GM12878 (cell line): ENCODE data around the gene MAPK8IP3. TPM values are rescaled to one million over a fixed set of nuclear protein-coding genes. Genes with fewer than 3 reads are reported as not detected.

Experiments
- ATAC-seq: fragments of 200-7000 bp; cut with Tn5 transposase; 3 replicates; pipeline ENCODE4 v1.9.1; 2020; ENCODE audit warnings: mild to moderate bottlenecking, moderate library complexity
- Bru-seq: library from RNA; stranded (reverse); fragments of 400-500 nt; gene quantifications from one replicate; lab custom pipeline; 2021; lab: Mats Ljungman, UMichigan
- BruChase-seq, 2 experiments: library from RNA; stranded (reverse); fragments of 400-500 nt; gene quantifications; one replicate each; lab custom pipeline; 2021; lab: Mats Ljungman, UMichigan
- BruUV-seq: library from RNA; stranded (reverse); fragments of 400-500 nt; replicated peaks from 2 replicates; lab custom pipeline; 2021; lab: Mats Ljungman, UMichigan
- CTCF ChIA-PET: fragments of 300-600 bp; sonication (Branson Sonifier 250); formaldehyde crosslinking; extraction: SDS; loops from one replicate; lab custom pipeline; 2021; ENCODE audit warnings: inconsistent platforms; lab: Yijun Ruan, JAX
- POLR2A ChIA-PET: fragments of 350-600 bp; formaldehyde crosslinking; extraction: SDS; loops from one replicate; lab custom pipeline; 2021; ENCODE audit warnings: inconsistent platforms; lab: Charles Lee
- RAD21 ChIA-PET: fragments of 300-600 bp; sonication (Branson Sonifier 250); formaldehyde crosslinking; loops from one replicate; lab custom pipeline; 2023; ENCODE audit warnings: antibody characterized with exemption; ENCODE audit not compliant: unreplicated experiment; lab: Charles Lee
- SMC1A ChIA-PET: fragments of 300-600 bp; sonication (Branson Sonifier 250); formaldehyde crosslinking; loops from one replicate; lab custom pipeline; 2023; ENCODE audit not compliant: unreplicated experiment, uncharacterized antibody; lab: Charles Lee
- DNase-seq: peaks from one replicate; pipeline ENCODE4 v3.0.0-alpha.2; 2011; ENCODE audit warnings: low read depth, low spot score
- FAIRE-seq: peaks from 3 replicates; lab custom pipeline; 2011; peaks lifted over from hg19 to GRCh38; lab: Jason Lieb, UNC
- H2AFZ ChIP-seq: 2 replicates; pipeline ENCODE4 v1.6.0; 2011; ENCODE audit warnings: low read depth, low read length, control low read depth; ENCODE audit not compliant: control insufficient read depth
- H3K27ac ChIP-seq: 2 replicates; pipeline ENCODE4 v1.5.1; 2011; ENCODE audit warnings: control low read depth; ENCODE audit not compliant: control insufficient read depth, insufficient read depth
- H3K27me3 ChIP-seq, 2 experiments: replicated peaks in 1 of 2; 2 replicates each; pipeline versions ENCODE4 v1.6.0 to v1.6.1; 2011; ENCODE audit warnings: low read length in 1 of 2; ENCODE audit not compliant: control insufficient read depth in 2 of 2, insufficient read depth in 2 of 2
- H3K36me3 ChIP-seq, 2 experiments: 2 replicates each; pipeline ENCODE4 v1.5.1; 2011; ENCODE audit warnings: low read length in 1 of 2; ENCODE audit not compliant: control insufficient read depth in 2 of 2, insufficient read depth in 2 of 2
- H3K4me1 ChIP-seq: 2 replicates; pipeline ENCODE4 v1.6.1; 2011; ENCODE audit warnings: mild to moderate bottlenecking, low read length, moderate library complexity, mixed read lengths; ENCODE audit not compliant: control insufficient read depth, insufficient read depth
- H3K4me2 ChIP-seq: 2 replicates; pipeline ENCODE4 v1.6.0; 2011; ENCODE audit warnings: control low read depth; ENCODE audit not compliant: control insufficient read depth, insufficient read depth
- H3K4me3 ChIP-seq: fragments of 200-600 bp; sonication (generic); 2 replicates; pipeline ENCODE4 v1.5.1; 2016
- H3K79me2 ChIP-seq: 2 replicates; pipeline ENCODE4 v1.6.0; 2011; ENCODE audit warnings: low read length; ENCODE audit not compliant: control insufficient read depth, insufficient read depth
- H3K9ac ChIP-seq: 2 replicates; pipeline ENCODE4 v1.8.0; 2011; ENCODE audit warnings: low read length, control low read depth, mixed read lengths; ENCODE audit not compliant: control insufficient read depth, insufficient read depth
- H3K9me3 ChIP-seq: replicated peaks from 3 replicates; pipeline ENCODE4 v1.5.1; 2011; ENCODE audit warnings: mild to moderate bottlenecking, low read length; ENCODE audit not compliant: control insufficient read depth, insufficient read depth
- H4K20me1 ChIP-seq: 2 replicates; pipeline ENCODE4 v1.6.0; 2011; ENCODE audit not compliant: control insufficient read depth, insufficient read depth
- BRCA1 ChIP-seq: IDR thresholded peaks from 2 replicates; pipeline ENCODE4 v1.6.1; 2011; ENCODE audit warnings: low read depth, low read length, improper control_type of control experiment
- EZH2 ChIP-seq: IDR thresholded peaks from 2 replicates; pipeline ENCODE4 v1.6.1; 2012; ENCODE audit warnings: low read depth, mild to moderate bottlenecking, control low read depth, inconsistent platforms, low read length, borderline replicate concordance; ENCODE audit not compliant: control insufficient read depth
- GATAD2B ChIP-seq: fragments of 450-650 bp; conservative IDR thresholded peaks from 2 replicates; pipeline ENCODE4 v1.6.1; 2017; ENCODE audit warnings: low read depth, mild to moderate bottlenecking, moderate library complexity
- HDAC6 ChIP-seq: fragments of 200-600 bp; sonication (generic); IDR thresholded peaks from one replicate; pipeline ENCODE4 v1.8.0; 2017; ENCODE audit warnings: antibody characterized with exemption; ENCODE audit not compliant: unreplicated experiment
- KLF5 ChIP-seq: fragments of 450-650 bp; IDR thresholded peaks from 2 replicates; pipeline ENCODE4 v1.6.1; 2014; ENCODE audit warnings: mild to moderate bottlenecking; ENCODE audit not compliant: partially characterized antibody
- MEF2B ChIP-seq: fragments of 450-650 bp; IDR thresholded peaks from 2 replicates; pipeline ENCODE4 v1.6.1; 2018; ENCODE audit warnings: mild to moderate bottlenecking, moderate library complexity; ENCODE audit not compliant: partially characterized antibody, poor library complexity, severe bottlenecking
- MXI1 ChIP-seq: fragments of 150-350 bp; IDR thresholded peaks from 2 replicates; pipeline ENCODE4 v1.6.1; 2011; ENCODE audit warnings: low read depth, mild to moderate bottlenecking, inconsistent platforms, low read length, improper control_type of control experiment
- SIX5 ChIP-seq: IDR thresholded peaks from 2 replicates; pipeline ENCODE4 v1.6.1; 2011; ENCODE audit warnings: mild to moderate bottlenecking, low read depth, low read length, moderate library complexity; ENCODE audit not compliant: severe bottlenecking
- SMARCA5 ChIP-seq: fragments of 450-650 bp; IDR thresholded peaks from 2 replicates; pipeline ENCODE4 v1.6.1; 2017; ENCODE audit warnings: mild to moderate bottlenecking
- WGBS: methylation state at CpG from one replicate; pipeline ENCODE4 v1.1.6; 2016; ENCODE audit warnings: low lambda C conversion rate; ENCODE audit not compliant: insufficient replicate concordance, insufficient coverage; ENCODE audit errors: missing lambda C conversion rate; 5-methylcytosine and 5-hydroxymethylcytosine counted together
- in situ Hi-C: fragments of 300-500 bp; cut with MboI; formaldehyde crosslinking; loops from 9 replicates; pipeline ENCODE4 v1.14.3; 2018; ENCODE audit warnings: mixed read lengths
- intact Hi-C: fragments of 100-400 bp; cut with micrococcal nuclease; formaldehyde crosslinking; loops from one replicate; pipeline ENCODE4 v1.14.2; 2022; ENCODE audit not compliant: unreplicated experiment
- long read RNA-seq, 2 experiments: library from polyadenylated mRNA; unstranded; transcript quantifications; one replicate each; pipeline ENCODE4 v2.0.0, GENCODE V29; 2019 to 2020
- polyA minus RNA-seq, 3 experiments: library from RNA; depleted of rRNA, polyadenylated mRNA; stranded (reverse); fragments of >200 nt; gene quantifications; 2 replicates each; pipeline ENCODE4 v1.2.3, GENCODE V29; 2011
- polyA plus RNA-seq, 11 experiments: library from polyadenylated mRNA; depleted of rRNA in 4 of 11; unstranded in 6 of 11; stranded (reverse) in 5 of 11; fragments of >200 nt; fragmentation: Nextera tagmentation in 4 of 11; fragmentation: Illumina TruSeq in 1 of 11; extraction: Ambion mirVana in 4 of 11; extraction: Trizol in 1 of 11; gene quantifications; 1 replicate in 1 of 11; 2 replicates in 10 of 11; pipeline versions ENCODE4 v1.2.1 to v1.2.3, GENCODE V29; 2011 to 2016; ENCODE audit warnings: inconsistent platforms in 2 of 11, missing spikeins in 2 of 11, low read depth in 1 of 11
- total RNA-seq, 4 experiments: library from RNA; depleted of rRNA in 3 of 4; stranded (reverse); fragments of >200 nt in 3 of 4; fragmentation: Illumina TruSeq in 1 of 4; extraction: Trizol in 1 of 4; gene quantifications; 2 replicates each; pipeline versions ENCODE4 v1.2.1 to v1.2.3, GENCODE V29; 2013 to 2021
- TF ChIP-seq, protein P1 (sequence below): IDR thresholded peaks from 2 replicates; pipeline ENCODE4 v1.6.1; 2012; ENCODE audit warnings: low read depth, low read length, improper control_type of control experiment
- TF ChIP-seq, protein P2 (sequence below): fragments of 150-350 bp; IDR thresholded peaks from 2 replicates; pipeline ENCODE4 v1.6.1; 2014; ENCODE audit warnings: mild to moderate bottlenecking, low read depth, low read length

Gene MAPK8IP3, protein sequence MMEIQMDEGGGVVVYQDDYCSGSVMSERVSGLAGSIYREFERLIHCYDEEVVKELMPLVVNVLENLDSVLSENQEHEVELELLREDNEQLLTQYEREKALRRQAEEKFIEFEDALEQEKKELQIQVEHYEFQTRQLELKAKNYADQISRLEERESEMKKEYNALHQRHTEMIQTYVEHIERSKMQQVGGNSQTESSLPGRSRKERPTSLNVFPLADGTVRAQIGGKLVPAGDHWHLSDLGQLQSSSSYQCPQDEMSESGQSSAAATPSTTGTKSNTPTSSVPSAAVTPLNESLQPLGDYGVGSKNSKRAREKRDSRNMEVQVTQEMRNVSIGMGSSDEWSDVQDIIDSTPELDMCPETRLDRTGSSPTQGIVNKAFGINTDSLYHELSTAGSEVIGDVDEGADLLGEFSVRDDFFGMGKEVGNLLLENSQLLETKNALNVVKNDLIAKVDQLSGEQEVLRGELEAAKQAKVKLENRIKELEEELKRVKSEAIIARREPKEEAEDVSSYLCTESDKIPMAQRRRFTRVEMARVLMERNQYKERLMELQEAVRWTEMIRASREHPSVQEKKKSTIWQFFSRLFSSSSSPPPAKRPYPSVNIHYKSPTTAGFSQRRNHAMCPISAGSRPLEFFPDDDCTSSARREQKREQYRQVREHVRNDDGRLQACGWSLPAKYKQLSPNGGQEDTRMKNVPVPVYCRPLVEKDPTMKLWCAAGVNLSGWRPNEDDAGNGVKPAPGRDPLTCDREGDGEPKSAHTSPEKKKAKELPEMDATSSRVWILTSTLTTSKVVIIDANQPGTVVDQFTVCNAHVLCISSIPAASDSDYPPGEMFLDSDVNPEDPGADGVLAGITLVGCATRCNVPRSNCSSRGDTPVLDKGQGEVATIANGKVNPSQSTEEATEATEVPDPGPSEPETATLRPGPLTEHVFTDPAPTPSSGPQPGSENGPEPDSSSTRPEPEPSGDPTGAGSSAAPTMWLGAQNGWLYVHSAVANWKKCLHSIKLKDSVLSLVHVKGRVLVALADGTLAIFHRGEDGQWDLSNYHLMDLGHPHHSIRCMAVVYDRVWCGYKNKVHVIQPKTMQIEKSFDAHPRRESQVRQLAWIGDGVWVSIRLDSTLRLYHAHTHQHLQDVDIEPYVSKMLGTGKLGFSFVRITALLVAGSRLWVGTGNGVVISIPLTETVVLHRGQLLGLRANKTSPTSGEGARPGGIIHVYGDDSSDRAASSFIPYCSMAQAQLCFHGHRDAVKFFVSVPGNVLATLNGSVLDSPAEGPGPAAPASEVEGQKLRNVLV (N-terminal part only)
- total RNA-seq (2013; cell fraction: nucleolus; rRNA removed): 329 and 384 TPM in 2 replicates
- total RNA-seq (2014; rRNA removed): 36.0 and 42.2 TPM in 2 replicates
- 18.6 and 19.6 TPM in 2 replicates for total RNA-seq (2014; rRNA removed; fragmentation: Illumina TruSeq; extraction: Trizol)
- total RNA-seq (2021): 52.6 and 67.9 TPM in 2 replicates
- polyA plus RNA-seq (2011; ENCODE audit: low read depth): 30.5 TPM
- polyA plus RNA-seq (2011; rRNA removed): 15.7 and 22.4 TPM in 2 replicates
- 15.6 and 34.3 TPM in 2 replicates for polyA plus RNA-seq (2011; cell fraction: cytosol; rRNA removed)
- polyA plus RNA-seq (2011; cell fraction: nucleus; rRNA removed): 389 and 450 TPM in 2 replicates
- polyA plus RNA-seq (2012): 67.7 and 99.0 TPM in 2 replicates
- 4.3 and 16.8 TPM in 2 replicates for polyA plus RNA-seq (2014; fragmentation: Illumina TruSeq; extraction: Trizol)
- polyA plus RNA-seq (2014; fragmentation: Nextera tagmentation; extraction: Ambion mirVana): under 1 TPM; 0.06 to 0.31 TPM
- polyA plus RNA-seq (2014; rRNA removed): 67.1 and 81.0 TPM in 2 replicates
- polyA plus RNA-seq (2016; fragmentation: Nextera tagmentation; extraction: Ambion mirVana): 1 to 10 TPM; 9.3 to 9.7 TPM
- 22.3 and 39.3 TPM in 2 replicates for polyA minus RNA-seq (2011; rRNA and poly(A)+ RNA removed)
- 7.5 and 8.7 TPM in 2 replicates for polyA minus RNA-seq (2011; cell fraction: cytosol; rRNA and poly(A)+ RNA removed)
- polyA minus RNA-seq (2011; cell fraction: nucleus; rRNA and poly(A)+ RNA removed): 68.1 and 97.9 TPM in 2 replicates
- percentile 70 among the genes with signal in this experiment for Bru-seq, nascent RNA
- BruChase-seq, experiment 1, labeled RNA remaining after a 6-hour chase: percentile 86 among the genes with signal in this experiment
- percentile 75 among the genes with signal in this experiment for BruChase-seq, experiment 2, labeled RNA remaining after a 2-hour chase
- long read RNA-seq, experiment 1: 0 reads
- long read RNA-seq, experiment 2, partial matches to known transcripts: 2 of 4 reads
- long read RNA-seq, experiment 2, other reads (novel, unspliced or antisense): 2 of 4 reads

DNA sequence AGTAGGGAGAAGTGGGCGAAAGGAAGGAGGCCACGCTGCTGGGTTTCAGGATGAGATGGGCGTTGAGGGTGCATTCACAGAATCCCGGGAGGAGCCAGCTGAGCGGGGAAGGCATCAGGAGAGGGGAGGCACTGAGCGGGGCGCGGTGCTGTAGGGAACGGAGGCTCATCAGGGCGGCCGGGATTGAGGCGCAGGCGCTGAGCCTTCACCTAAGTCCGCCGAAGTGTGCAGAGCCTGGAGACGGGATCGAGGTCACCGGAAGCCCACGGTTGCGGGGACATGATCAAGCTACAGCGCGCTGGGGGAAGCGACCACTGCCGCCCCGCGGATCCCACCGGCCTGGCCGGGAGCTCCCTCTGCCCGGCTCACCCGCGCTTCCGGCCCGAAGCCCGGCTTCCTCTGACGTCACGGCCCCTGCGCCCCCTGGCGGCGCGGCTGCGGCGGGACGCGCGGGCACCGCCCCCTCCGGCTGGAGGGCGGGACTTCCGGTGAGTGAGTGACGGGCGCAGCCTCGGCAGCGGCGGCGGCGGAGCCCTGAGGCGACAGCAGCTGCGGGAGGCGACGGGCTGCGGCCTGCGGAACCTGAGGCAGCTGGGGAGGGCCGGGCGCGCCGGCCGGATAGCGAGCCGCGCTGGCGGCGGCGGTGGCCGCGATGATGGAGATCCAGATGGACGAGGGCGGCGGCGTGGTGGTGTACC is at the start of gene MAPK8IP3:
MAPK8IP3 (plus strand) TSS at position 508 of the 698 bp plus-strand sequence; CDS start at position 653, 145 bp downstream.
- peak; percentile 93 for ATAC-seq
- RAD21 ChIA-PET: interaction anchor here (1.0 to 2.3 kb wide), 6 partner anchors 14 to 277 kb away, joined by 3 to 15 read pairs (median 4); partner anchors contain the start of genes JPT2, NUBP2 and SPSB3
- DNase-seq: peak; percentile 43
- under 1% methylated on average over 66 of the region's 79 CpGs for WGBS
- H3K27me3 ChIP-seq: no peaks in the 10 kb centered on the region
- intact Hi-C loops: loop anchor here (1.0 to 5.0 kb wide), 3 partner anchors 15 to 66 kb away; partner anchors contain the start of genes EME2, JPT2, MRPS34 and NME3
- peaks cover 14% of the 10 kb centered on the region for H3K4me1 ChIP-seq
- H3K4me2 ChIP-seq: peak within 1 kb of the TSS; percentile 79
- SMC1A ChIA-PET: interaction anchor here (1.0 to 1.8 kb wide), 3 partner anchors 12 to 90 kb away, joined by 3 to 4 read pairs (median 4); no protein-coding TSS in a partner anchor
- POLR2A ChIA-PET: interaction anchor here (0.6 to 2.6 kb wide), 17 partner anchors 9 to 917 kb away, joined by 3 to 15 read pairs (median 4); partner anchors contain the start of genes CHTF18, IFT140, JPT2 and NUBP2
- peak; percentile 86 for FAIRE-seq
- in situ Hi-C loops: no loop called here
- peak within 1 kb of the TSS; percentile 97 for H3K4me3 ChIP-seq
- H4K20me1 ChIP-seq: peaks cover 4% of the 10 kb centered on the region; the same call in 1 of the 2 replicates
- H3K9ac ChIP-seq: peak within 1 kb of the TSS; percentile 92
- no TSS peak for BruUV-seq
- no peaks in the 10 kb centered on the region for H3K9me3 ChIP-seq
- H3K79me2 ChIP-seq: peaks cover 35% of the 10 kb centered on the region
- peaks cover 5 to 11% of the 10 kb centered on the region in 2 experiments for H3K36me3 ChIP-seq
- peak within 1 kb of the TSS; percentile 84 for H3K27ac ChIP-seq
- CTCF ChIA-PET: interaction anchor here (0.6 to 2.0 kb wide), 15 partner anchors 9 to 435 kb away, joined by 3 to 14 read pairs (median 4); partner anchors contain the start of genes EME2, IFT140, JPT2 and NUBP2
- H2AFZ ChIP-seq: peak within 1 kb of the TSS; percentile 95
- TF ChIP-seq SIX5: peak; percentile 29
- peak; percentile 43 for TF ChIP-seq KLF5
- TF ChIP-seq, protein P1, sequence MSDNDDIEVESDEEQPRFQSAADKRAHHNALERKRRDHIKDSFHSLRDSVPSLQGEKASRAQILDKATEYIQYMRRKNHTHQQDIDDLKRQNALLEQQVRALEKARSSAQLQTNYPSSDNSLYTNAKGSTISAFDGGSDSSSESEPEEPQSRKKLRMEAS: no peak
- peak; percentile 96 for TF ChIP-seq GATAD2B
- TF ChIP-seq MEF2B: peak; percentile 26
- TF ChIP-seq BRCA1: peak; percentile 40; the same call in 1 of the 2 replicates
- TF ChIP-seq, protein P2, sequence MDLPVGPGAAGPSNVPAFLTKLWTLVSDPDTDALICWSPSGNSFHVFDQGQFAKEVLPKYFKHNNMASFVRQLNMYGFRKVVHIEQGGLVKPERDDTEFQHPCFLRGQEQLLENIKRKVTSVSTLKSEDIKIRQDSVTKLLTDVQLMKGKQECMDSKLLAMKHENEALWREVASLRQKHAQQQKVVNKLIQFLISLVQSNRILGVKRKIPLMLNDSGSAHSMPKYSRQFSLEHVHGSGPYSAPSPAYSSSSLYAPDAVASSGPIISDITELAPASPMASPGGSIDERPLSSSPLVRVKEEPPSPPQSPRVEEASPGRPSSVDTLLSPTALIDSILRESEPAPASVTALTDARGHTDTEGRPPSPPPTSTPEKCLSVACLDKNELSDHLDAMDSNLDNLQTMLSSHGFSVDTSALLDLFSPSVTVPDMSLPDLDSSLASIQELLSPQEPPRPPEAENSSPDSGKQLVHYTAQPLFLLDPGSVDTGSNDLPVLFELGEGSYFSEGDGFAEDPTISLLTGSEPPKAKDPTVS: no peak; the same call in 1 of the 2 replicates
- TF ChIP-seq MXI1: peak; percentile 79
- TF ChIP-seq EZH2: no peak
- peak; percentile 28 for TF ChIP-seq HDAC6
- peak; percentile 99 for TF ChIP-seq SMARCA5
